Fibroblast of mammary gland (primary cell): ENCODE measurements around the gene DRC3.

Experiments used
- DNase-seq: peaks from one replicate; pipeline ENCODE4 v3.0.0-alpha.2; 2010; ENCODE audit warnings: low read depth
- H3K4me3 ChIP-seq: 2 replicates; pipeline ENCODE4 v1.5.1; 2011; ENCODE audit warnings: low read depth, mild to moderate bottlenecking, low read length, moderate library complexity; ENCODE audit not compliant: control insufficient read depth
- TF ChIP-seq, protein P1 (sequence below): conservative IDR thresholded peaks from 2 replicates; pipeline ENCODE4 v1.5.1; 2011; ENCODE audit warnings: low read depth, low read length, inconsistent platforms; ENCODE audit not compliant: control insufficient read depth, insufficient read depth

DRC3 gene

DNA sequence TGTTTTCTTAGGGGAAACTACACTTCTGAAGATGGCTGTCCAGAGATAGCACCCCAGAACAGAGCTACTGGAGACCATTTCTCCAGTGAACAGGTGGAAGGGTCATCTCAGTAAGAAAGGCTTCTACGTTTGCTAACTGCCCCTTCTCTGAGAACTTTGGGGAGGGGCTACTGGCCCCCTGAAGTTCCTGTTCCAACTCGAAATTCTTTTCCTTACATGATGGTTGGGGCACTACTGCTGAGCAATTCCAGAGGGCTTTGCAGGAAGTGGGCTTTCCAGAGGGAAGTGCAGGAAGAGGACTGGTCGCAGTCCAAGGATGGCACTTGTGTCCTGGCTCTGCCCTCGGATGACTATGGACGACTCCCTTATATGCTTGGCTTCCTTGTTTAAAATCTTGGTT lies 31.6 kb upstream of the DRC3 start:
- DNase-seq, result no peak
- H3K4me3 ChIP-seq, result no peak overlapping the region
- TF ChIP-seq, protein P1, sequence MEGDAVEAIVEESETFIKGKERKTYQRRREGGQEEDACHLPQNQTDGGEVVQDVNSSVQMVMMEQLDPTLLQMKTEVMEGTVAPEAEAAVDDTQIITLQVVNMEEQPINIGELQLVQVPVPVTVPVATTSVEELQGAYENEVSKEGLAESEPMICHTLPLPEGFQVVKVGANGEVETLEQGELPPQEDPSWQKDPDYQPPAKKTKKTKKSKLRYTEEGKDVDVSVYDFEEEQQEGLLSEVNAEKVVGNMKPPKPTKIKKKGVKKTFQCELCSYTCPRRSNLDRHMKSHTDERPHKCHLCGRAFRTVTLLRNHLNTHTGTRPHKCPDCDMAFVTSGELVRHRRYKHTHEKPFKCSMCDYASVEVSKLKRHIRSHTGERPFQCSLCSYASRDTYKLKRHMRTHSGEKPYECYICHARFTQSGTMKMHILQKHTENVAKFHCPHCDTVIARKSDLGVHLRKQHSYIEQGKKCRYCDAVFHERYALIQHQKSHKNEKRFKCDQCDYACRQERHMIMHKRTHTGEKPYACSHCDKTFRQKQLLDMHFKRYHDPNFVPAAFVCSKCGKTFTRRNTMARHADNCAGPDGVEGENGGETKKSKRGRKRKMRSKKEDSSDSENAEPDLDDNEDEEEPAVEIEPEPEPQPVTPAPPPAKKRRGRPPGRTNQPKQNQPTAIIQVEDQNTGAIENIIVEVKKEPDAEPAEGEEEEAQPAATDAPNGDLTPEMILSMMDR, result no peak

DNA sequence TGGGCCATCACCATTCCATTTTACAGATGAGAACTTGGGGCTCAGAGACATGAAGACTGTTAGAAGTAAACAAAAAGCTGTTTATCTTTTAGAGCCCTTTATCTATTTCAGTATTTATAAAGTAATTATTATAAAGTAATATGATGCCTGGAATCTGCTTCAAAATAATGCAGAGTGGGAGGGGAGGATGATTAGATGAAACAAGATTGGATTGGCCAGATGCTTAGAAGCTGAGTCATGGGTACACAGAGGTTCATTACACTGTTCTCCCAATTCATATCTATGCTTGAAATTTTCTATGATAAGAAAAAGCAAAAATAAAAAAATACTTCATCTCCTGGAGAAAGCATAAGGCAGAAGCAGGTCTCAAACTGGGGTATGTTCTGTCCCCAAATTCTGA lies 29.8 kb upstream of the DRC3 start:
- peak; percentile 43 for DNase-seq
- no peak overlapping the region for H3K4me3 ChIP-seq
- TF ChIP-seq, protein P1, result no peak

DNA sequence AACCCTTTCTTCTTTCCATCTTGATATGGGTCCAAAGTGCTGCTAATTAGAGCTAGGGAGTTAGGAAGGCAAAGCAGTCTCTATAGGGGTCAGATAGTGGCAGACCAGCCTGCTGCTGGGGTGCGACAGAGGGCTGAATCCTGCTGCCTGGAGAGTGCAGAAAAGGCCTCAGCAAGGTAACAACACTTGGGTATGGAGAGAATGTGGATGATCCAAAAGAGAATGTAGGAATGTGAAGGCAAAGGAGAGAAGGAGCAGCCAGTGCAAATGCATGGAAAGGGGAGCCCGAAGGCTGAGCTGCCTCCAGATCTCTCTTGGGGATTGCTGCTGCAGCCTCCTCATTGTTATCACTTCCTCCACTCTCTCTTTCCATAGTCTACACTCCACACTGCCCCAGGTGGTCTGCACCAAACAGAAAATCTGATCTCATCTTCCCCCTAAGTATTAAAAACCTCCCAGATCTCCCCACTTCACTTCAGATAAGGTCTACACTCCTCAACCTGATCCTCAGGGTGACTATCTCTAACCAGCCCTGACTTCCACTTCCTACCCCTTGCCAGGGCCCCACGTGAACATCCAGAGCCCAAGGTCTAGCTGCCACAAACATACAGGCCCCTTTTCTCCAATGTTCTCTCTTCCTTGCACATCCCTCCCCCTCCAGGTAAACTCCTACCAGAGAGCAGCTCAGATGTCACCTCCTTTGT lies 29.2 kb upstream of the DRC3 start:
- TF ChIP-seq, protein P1, result no peak
- H3K4me3 ChIP-seq, result no peak overlapping the region
- DNase-seq, result no peak

DNA sequence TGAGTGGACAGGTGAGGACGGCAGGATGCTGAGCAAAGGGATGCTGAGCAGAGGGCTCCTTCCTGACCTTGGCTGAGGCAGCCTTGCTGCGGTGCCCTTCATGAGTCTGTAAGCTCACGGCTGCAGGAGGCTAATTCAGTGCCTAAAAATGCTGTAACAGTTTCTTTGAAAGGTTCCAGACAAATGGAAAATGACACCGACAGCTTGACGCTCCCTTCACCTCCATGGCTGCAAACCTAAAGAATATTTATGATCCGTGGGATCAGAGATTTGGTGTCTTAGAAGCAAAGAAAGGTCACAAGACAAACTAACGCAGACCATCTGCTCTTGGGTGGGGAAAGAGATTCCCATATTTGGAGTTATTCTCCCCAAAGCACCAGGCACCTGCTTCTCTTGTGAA lies 28.4 kb upstream of the DRC3 start:
- DNase-seq, result no peak
- H3K4me3 ChIP-seq, result no peak overlapping the region
- TF ChIP-seq, protein P1, result no peak

GRCh38 chr17:17944743-17945142 lies 27.9 kb upstream of the DRC3 start:
- no peak for DNase-seq
- no peak overlapping the region for H3K4me3 ChIP-seq
- TF ChIP-seq, protein P1, result no peak

DNA sequence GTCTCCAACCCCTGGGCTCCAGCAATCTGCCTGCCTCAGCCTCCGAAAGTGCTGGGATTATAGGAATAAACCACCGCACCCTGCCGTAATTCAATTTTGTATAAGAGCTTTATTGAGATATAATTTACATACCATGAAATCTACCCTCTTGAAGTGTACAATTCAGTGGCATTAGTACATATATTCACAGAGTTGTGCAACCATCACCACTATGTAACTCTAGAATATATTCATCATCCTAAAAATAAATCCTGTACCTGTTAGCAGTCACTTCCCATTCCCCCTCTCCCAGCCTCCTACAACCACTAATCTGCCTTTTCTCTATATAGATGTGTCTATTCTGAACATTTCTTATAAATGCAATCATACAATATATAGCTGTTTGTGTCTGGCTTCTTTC lies 26.6 kb upstream of the DRC3 start:
- TF ChIP-seq, protein P1, result no peak
- DNase-seq, result no peak

GRCh38 chr17:17947309-17947708 lies 25.4 kb upstream of the DRC3 start:
- TF ChIP-seq, protein P1, result no peak
- no peak overlapping the region for H3K4me3 ChIP-seq
- DNase-seq, result no peak

More for the DNA sequence above, 26.6 kb upstream of the DRC3 start:
- no peak overlapping the region for H3K4me3 ChIP-seq
